ENCODE data around the gene MCOLN1. TPM values are rescaled to one million over a fixed set of nuclear protein-coding genes. Genes with fewer than 3 reads are reported as not detected.
"Not testable (repeated sequence)": the region's sequence is repeated elsewhere in the genome, so short reads cannot be mapped to it uniquely, and the experiment has no call there.

Gene MCOLN1
- total RNA-seq, 1 donor from 2014 or later: 25.2 TPM

DNA sequence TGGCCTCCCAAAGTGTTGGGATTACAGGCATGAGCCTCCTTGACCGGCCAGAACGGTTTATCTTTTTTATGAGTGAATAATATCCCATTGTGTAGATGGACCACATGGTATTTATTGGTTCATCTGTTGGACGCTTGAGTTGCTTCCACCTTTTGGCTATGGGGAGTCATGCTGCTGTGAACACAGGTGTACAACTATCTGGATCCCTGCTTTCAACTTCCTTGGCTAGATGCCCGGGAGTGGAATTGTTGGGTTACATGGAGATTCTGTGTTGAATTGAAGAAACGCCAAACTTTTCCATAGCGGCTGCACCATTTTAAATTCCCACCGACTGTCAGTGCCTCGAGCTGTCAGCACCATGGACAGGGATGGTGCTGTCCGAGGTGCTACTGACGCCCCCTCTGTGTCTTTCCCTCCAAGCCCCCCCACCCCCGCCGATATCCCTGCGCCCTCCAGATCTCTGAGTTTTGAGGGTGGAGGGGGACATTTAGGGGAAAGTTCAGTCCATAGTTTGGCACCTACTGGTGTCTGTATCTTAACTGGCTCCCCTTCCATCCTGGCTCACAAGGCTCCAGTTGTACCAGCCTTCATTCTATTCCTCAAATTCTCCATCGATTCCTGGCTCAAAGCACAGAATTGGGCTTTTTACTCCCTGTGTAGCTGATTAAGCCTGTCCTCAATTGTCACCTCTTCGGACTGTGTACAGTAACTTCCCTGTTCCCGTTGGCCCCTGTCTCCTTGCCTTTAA lies 40.4 kb downstream of the MCOLN1 start:
- no peak for DNase-seq (ENCODE audit: extremely low read depth, low read depth, low spot score)

DNA sequence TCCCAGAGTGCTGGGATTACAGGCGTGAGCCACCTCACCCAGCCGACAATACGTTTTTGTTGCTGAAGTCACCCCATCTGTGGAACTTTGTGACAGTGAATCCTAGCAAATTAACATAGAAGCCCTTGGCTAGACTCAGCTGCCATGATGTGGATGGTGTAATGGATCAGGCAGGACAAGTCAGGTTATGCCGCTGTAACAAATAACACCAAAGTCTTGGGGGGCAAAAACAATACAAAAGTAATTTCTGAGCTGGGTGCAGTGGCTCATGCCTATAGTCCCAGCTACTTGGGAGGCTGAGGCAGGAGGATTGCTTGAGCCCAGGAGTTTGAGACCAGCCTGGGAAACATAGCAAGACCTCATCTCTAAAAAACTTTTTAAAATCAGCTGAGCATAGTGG lies 42.4 kb downstream of the MCOLN1 start:
- no peak for DNase-seq (ENCODE audit: extremely low read depth, low read depth, low spot score)

DNA sequence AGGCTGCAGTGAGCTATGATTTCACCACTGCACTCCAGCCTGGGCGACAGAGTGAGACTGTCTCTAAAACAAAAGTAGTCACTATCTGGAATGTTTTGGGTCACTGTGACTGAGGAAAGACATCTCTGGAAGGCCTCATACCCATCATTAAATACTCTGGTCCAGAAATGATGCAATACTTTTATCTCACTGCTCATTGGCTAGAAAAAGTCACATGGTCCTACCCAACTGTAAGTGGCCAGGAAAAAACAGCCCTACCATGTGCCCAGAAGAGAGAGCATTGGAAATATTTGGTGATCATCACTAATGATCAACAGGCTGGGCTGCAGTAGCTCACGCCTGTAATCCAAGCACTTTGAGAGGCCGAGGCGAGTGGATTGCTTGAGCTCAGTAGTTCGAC lies 42.9 kb downstream of the MCOLN1 start:
- DNase-seq (ENCODE audit: extremely low read depth, low read depth, low spot score): no peak

DNA sequence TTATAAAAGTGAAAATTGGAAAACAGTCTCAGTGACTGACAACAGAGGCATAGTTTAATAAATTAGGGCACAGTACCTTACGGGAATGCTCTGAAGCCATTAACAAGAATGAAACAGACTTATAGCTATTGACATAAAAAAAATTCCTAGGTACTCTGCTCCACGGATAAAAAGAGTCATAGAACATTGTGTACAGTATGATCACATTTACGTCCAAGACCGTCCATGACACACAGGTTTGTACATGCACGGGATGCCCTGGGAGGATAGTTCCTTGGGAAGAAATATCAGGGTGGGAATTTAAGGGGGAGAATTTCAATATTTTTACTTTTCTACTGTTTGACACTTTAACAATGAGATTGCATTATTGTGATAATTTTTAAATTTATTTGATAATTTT lies 48.3 kb downstream of the MCOLN1 start:
- DNase-seq (ENCODE audit: extremely low read depth, low read depth, low spot score): no peak

DNA sequence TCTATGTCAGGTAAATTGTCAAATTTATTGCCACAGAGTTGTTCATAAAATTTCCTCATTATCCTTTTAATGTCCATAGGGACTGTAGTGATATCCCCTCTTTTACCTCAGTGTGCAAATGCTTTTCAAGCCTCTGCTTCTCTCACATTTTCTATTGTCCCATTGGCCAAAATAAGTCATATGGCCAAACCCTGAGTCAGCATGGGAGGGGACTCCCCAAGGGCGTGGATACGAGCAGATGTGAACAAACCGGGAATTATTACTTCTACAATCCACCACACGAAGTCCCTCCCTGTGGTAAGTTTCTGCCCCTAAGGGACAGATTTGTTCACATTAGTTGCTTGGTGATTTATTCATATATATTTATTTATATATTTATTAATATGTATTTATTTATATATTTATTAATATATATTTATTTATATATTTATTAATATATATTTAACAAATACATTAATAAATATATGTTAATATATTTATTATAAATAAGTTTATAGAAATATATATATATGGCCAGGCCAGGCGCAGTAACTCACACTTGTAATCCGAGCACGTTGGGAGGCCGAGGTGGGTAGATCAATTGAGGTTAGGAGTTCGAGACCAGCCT lies 53.1 kb downstream of the MCOLN1 start:
- DNase-seq (ENCODE audit: extremely low read depth, low read depth, low spot score): no peak

DNA sequence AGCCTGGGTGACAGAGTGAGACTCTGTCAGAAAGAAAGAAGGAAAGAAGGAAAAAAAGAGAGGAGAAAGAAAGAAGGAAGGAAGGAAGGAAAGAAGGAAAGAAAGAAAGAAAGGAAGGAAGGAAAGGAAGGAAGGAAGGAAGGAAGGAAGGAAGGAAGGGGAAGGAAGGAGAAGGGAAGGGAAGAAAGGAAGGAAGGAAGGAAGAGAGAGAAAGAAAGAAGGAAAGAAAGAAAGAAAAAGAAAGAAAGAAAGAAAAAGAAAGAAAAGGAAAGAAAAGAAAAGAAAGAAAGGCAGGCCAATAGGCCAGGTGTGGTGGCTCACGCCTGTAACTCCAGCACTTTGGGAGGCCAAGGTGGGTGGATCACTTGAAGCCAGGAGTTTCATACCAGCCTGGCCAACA lies 55.0 kb downstream of the MCOLN1 start:
- DNase-seq (ENCODE audit: extremely low read depth, low read depth, low spot score): not testable (repeated sequence)

DNA sequence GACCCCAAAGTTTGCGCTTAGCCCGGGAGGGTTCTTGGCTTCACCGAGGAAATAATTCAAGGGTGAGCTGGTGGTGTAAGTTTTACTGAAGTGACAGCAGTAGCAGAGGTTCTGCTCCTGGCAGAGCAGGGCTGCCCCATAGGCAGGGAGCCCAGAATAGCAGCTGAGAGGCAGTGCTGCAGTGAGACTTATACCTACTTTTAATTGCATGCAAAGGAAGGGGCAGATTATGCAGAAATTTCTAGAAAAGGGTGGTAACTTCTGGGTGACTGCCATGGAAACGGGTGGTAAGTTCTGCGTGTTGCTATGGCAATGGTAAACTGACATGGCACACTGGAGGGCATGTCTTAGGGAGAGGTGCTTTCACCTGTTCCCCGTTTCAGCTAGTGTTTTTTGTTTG lies 55.7 kb downstream of the MCOLN1 start:
- no peak for DNase-seq (ENCODE audit: extremely low read depth, low read depth, low spot score)

DNA sequence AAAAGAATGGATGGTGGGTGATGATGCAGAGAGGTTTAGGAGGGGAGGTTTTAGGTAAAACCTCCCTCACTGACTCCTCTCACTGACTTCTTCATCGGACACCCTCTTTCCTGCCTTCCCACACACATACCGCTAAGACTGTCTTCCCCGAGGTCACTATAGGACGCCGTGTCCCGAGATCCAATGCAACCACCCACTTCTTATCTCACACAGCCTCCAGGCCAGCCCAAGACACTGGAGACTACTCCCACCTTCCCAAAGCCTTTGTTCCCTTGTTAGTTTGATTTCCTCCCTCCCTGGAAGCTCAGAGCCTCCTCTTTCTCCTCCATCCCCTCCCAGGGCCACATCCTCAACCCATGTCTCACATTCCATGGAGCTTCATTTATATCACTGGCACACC lies 56.8 kb downstream of the MCOLN1 start:
- DNase-seq (ENCODE audit: extremely low read depth, low read depth, low spot score): no peak

DNA sequence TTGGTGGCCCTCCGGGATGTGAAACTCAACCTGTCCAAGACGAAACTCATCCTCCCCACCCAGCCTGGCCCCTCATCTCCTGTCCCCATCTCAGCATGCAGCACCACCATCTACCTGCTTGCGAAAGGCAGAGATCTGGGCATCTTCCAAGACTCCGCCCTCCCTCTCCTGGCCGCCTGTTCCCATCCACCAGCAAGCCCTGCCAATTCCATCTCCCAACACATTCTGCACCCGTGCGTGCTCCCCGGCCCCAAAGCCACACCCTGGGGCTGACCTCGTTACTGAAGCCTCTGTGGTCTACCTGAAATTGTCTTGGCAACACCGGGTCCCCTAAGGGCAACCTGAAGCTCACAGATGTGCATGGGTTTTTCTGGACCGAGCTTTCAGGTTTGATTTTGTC lies 60.0 kb downstream of the MCOLN1 start:
- DNase-seq (ENCODE audit: extremely low read depth, low read depth, low spot score): no peak

Other genes with a start within 250 kb of the MCOLN1 start
- 26.6 and 134 TPM in 2 replicates for gene INSR, start 228.2 kb upstream of the MCOLN1 start, total RNA-seq
- 53.2 and 53.3 TPM in 2 replicates for gene ARHGEF18, start 173.7 kb upstream of the MCOLN1 start, total RNA-seq
- gene PEX11G, start 33.6 kb upstream of the MCOLN1 start, total RNA-seq: 2.7 and 4.1 TPM in 2 replicates
- 56.9 and 70.4 TPM in 2 replicates for gene ZNF358, start 6.5 kb upstream of the MCOLN1 start, total RNA-seq
- gene PNPLA6, start 13.1 kb downstream of the MCOLN1 start, total RNA-seq: 176 and 230 TPM in 2 replicates
- 0.41 and 0.82 TPM in 2 replicates for gene CAMSAP3, start 73.2 kb downstream of the MCOLN1 start, total RNA-seq
- gene XAB2, start 106.9 kb downstream of the MCOLN1 start, total RNA-seq: 40.5 and 46.3 TPM in 2 replicates
- gene PET100, start 107.2 kb downstream of the MCOLN1 start, total RNA-seq: 32.3 and 37.1 TPM in 2 replicates
- gene PCP2, start 111.1 kb downstream of the MCOLN1 start, total RNA-seq: not detected in 2 replicates
- 33.4 and 47.7 TPM in 2 replicates for gene STXBP2, start 114.5 kb downstream of the MCOLN1 start, total RNA-seq
- not detected in 2 replicates for gene RETN, start 146.4 kb downstream of the MCOLN1 start, total RNA-seq
- not detected in 2 replicates for gene MCEMP1, start 154.5 kb downstream of the MCOLN1 start, total RNA-seq
- gene TRAPPC5, start 158.2 kb downstream of the MCOLN1 start, total RNA-seq: 132 and 170 TPM in 2 replicates
- gene FCER2, start 179.5 kb downstream of the MCOLN1 start, total RNA-seq: not detected in 2 replicates
- gene CLEC4G, start 209.5 kb downstream of the MCOLN1 start, total RNA-seq: not detected in 2 replicates
- not detected in 2 replicates for gene CD209, start 224.9 kb downstream of the MCOLN1 start, total RNA-seq
- gene CLEC4M, start 240.6 kb downstream of the MCOLN1 start, total RNA-seq: 0.19 and 0.64 TPM in 2 replicates

Measured in glomerular endothelial cell (primary cell).